B cell (primary cell): ENCODE measurements around the gene GSTA5. TPM values are rescaled to one million over a fixed set of nuclear protein-coding genes. Genes with fewer than 3 reads are reported as not detected.

Experiments used
- ATAC-seq: fragments of 200-7000 bp; cut with Tn5 transposase; one replicate; pipeline ENCODE4 v1.10.0; 2021; ENCODE audit warnings: low read depth, mild to moderate bottlenecking, moderate number of reproducible peaks, moderate library complexity
- CTCF ChIA-PET: fragments of 350-600 bp; sonication (Branson Sonifier 250); formaldehyde crosslinking; loops from one replicate; lab custom pipeline; 2021; ENCODE audit warnings: antibody characterized with exemption, inconsistent platforms; lab: Charles Lee
- POLR2A ChIA-PET: fragments of 350-600 bp; sonication (Branson Sonifier 250); formaldehyde crosslinking; loops from one replicate; lab custom pipeline; 2021; ENCODE audit warnings: antibody characterized with exemption; lab: Charles Lee
- DNase-seq: peaks from one replicate; pipeline ENCODE4 v3.0.0; 2013
- H2AFZ ChIP-seq: 2 replicates; pipeline ENCODE4 v1.6.1; 2012; ENCODE audit warnings: mild to moderate bottlenecking, low read depth, low read length; ENCODE audit not compliant: insufficient read depth, poor library complexity, severe bottlenecking
- H3K27ac ChIP-seq, 2 donors: 1 replicate in 1 of 2; 2 replicates in 1 of 2; pipeline ENCODE4 v1.5.1; 2012 to 2013; ENCODE audit warnings: low read length in 2 of 2, mild to moderate bottlenecking in 2 of 2, moderate library complexity in 1 of 2
- H3K27me3 ChIP-seq, 4 experiments: fragments of 200-600 bp in 1 of 4; sonication (generic) in 1 of 4; replicated peaks in 1 of 4; 1 replicate in 2 of 4; 2 replicates in 2 of 4; pipeline versions ENCODE4 v1.6.1 to v1.7.0; 2013 to 2016; ENCODE audit warnings: low read length in 3 of 4, mild to moderate bottlenecking in 2 of 4, mixed read lengths in 1 of 4, moderate library complexity in 1 of 4; ENCODE audit not compliant: insufficient read depth in 4 of 4, control insufficient read depth in 3 of 4; ENCODE audit errors: control extremely low read depth in 1 of 4
- H3K36me3 ChIP-seq, 2 experiments: replicated peaks in 1 of 2; 1 replicate in 1 of 2; 2 replicates in 1 of 2; pipeline versions ENCODE4 v1.6.1 to v1.7.1; 2013; ENCODE audit warnings: low read length in 1 of 2; ENCODE audit not compliant: insufficient read depth in 2 of 2, control insufficient read depth in 1 of 2; ENCODE audit errors: control extremely low read depth in 1 of 2, extremely low read depth in 1 of 2
- H3K4me1 ChIP-seq, 2 donors: fragments of 200-600 bp in 1 of 2; sonication (generic) in 1 of 2; 1 replicate in 1 of 2; 2 replicates in 1 of 2; pipeline versions ENCODE4 v1.5.1 to v1.6.1; 2013 to 2017; ENCODE audit warnings: low read length in 2 of 2; ENCODE audit not compliant: control insufficient read depth in 2 of 2, insufficient read depth in 2 of 2
- H3K4me2 ChIP-seq: replicated peaks from 2 replicates; pipeline ENCODE3; 2012; ENCODE audit warnings: mild to moderate bottlenecking, low read depth, low read length; ENCODE audit not compliant: poor library complexity, severe bottlenecking
- H3K4me3 ChIP-seq, 5 experiments: fragments of 200-600 bp in 1 of 5; sonication (generic) in 1 of 5; 1 replicate in 3 of 5; 2 replicates in 2 of 5; pipeline versions ENCODE4 v1.5.1 to v1.7.0; 2011 to 2016; ENCODE audit warnings: low read length in 4 of 5, mild to moderate bottlenecking in 4 of 5, low read depth in 2 of 5, control low read depth in 1 of 5, moderate library complexity in 1 of 5; ENCODE audit not compliant: insufficient read depth in 1 of 5; ENCODE audit errors: control extremely low read depth in 1 of 5, extremely low read depth in 1 of 5
- H3K79me2 ChIP-seq: fragments of 200-600 bp; sonication (generic); one replicate; pipeline ENCODE4 v1.6.0; 2016; ENCODE audit warnings: low read length; ENCODE audit not compliant: control insufficient read depth, insufficient read depth
- H3K9ac ChIP-seq: fragments of 200-600 bp; sonication (generic); 2 replicates; pipeline ENCODE4 v1.6.1; 2017; ENCODE audit warnings: mild to moderate bottlenecking, low read length, moderate library complexity
- H3K9me3 ChIP-seq, 3 donors: one replicate each; pipeline versions ENCODE4 v1.6.1 to v1.7.1; 2013; ENCODE audit warnings: low read length in 2 of 3; ENCODE audit not compliant: control insufficient read depth in 2 of 3, insufficient read depth in 1 of 3; ENCODE audit errors: control extremely low read depth in 1 of 3
- H4K20me1 ChIP-seq: 2 replicates; pipeline ENCODE4 v1.6.0; 2012; ENCODE audit warnings: mild to moderate bottlenecking, low read length; ENCODE audit not compliant: insufficient read depth, control insufficient read depth, poor library complexity, severe bottlenecking
- H3K27ac Mint-ChIP-seq: one replicate; pipeline ENCODE4 v1.8.0; 2021; ENCODE audit warnings: mixed read lengths
- H3K27me3 Mint-ChIP-seq: one replicate; pipeline ENCODE4 v1.8.0; 2021; ENCODE audit warnings: mixed read lengths
- H3K4me1 Mint-ChIP-seq: one replicate; pipeline ENCODE4 v1.8.0; 2021; ENCODE audit warnings: mixed read lengths
- H3K4me3 Mint-ChIP-seq: one replicate; pipeline ENCODE4 v1.8.0; 2021; ENCODE audit warnings: mixed read lengths
- H3K9me3 Mint-ChIP-seq: one replicate; pipeline ENCODE4 v1.8.0; 2022; ENCODE audit warnings: mixed read lengths; ENCODE audit not compliant: insufficient read depth
- CTCF ChIP-seq: fragments of 200-600 bp; IDR thresholded peaks from one replicate; pipeline ENCODE4 v1.8.0; 2022; ENCODE audit warnings: antibody characterized with exemption, mild to moderate bottlenecking
- EZH2 ChIP-seq: IDR thresholded peaks from 2 replicates; pipeline ENCODE4 v1.6.1; 2012; ENCODE audit warnings: borderline replicate concordance, low read depth, mild to moderate bottlenecking, moderate library complexity, low read length; ENCODE audit not compliant: insufficient read depth, poor library complexity, severe bottlenecking
- WGBS: methylation state at CpG from one replicate; pipeline ENCODE4 v1.1.5; 2013; ENCODE audit warnings: missing lambda C conversion rate; ENCODE audit not compliant: insufficient coverage; 5-methylcytosine and 5-hydroxymethylcytosine counted together
- intact Hi-C: fragments of 100-400 bp; cut with micrococcal nuclease; formaldehyde crosslinking; loops from one replicate; pipeline ENCODE4 v1.10.0; 2022
- polyA plus RNA-seq: library from polyadenylated mRNA; depleted of rRNA; stranded (reverse); fragments of >200 nt; gene quantifications from 2 replicates; pipeline ENCODE4 v1.2.3, GENCODE V29; 2012
- total RNA-seq, 2 donors: library from RNA; stranded (reverse); fragments of 120-200 nt in 1 of 2; gene quantifications; 1 replicate in 1 of 2; 2 replicates in 1 of 2; pipeline versions ENCODE4 v1.2.3 to v1.2.4, GENCODE V29; 2013 to 2022

Gene GSTA5
- total and polyA plus RNA-seq, 2 donors (not counting 1 experiment from before 2014, with no cell fraction given) = not detected

GRCh38 chr6:52849137-52849536, 8.5 kb upstream of the GSTA5 start:
- Histone ChIP-seq H3K27ac (no peak overlapping the region), H3K36me3 (no peaks in the 10 kb centered on the region), H3K79me2 (no peaks in the 10 kb centered on the region), H2AFZ (no peak overlapping the region), H3K9ac (no peak overlapping the region), H4K20me1 (no peaks in the 10 kb centered on the region), H3K27me3 (peaks cover 0 to 4% (median 1%) of the 10 kb centered on the region in 4 experiments), H3K4me2 (no peak overlapping the region), H3K4me1 (no peaks in the 10 kb centered on the region), H3K9me3 (no peaks in the 10 kb centered on the region), H3K4me3 (no peak overlapping the region)
- ATAC-seq = no peak
- 93% methylated on average over 4 of the region's 4 CpGs for whole genome bisulfite sequencing
- Mint-ChIP-seq H3K27ac (no peak overlapping the region), H3K27me3 (peaks cover 22% of the 10 kb centered on the region), H3K4me1 (no peaks in the 10 kb centered on the region), H3K9me3 (no peaks in the 10 kb centered on the region), H3K4me3 (no peak overlapping the region)
- no peak for TF ChIP-seq EZH2
- no peak for TF ChIP-seq CTCF
- ChIA-PET CTCF (no interaction called here), POLR2A (no interaction called here)
- DNase-seq = no peak
- intact Hi-C loops = no loop called here

- Histone ChIP-seq H2AFZ (no peak overlapping the region), H3K36me3 (no peaks in the 10 kb centered on the region), H3K9me3 (no peaks in the 10 kb centered on the region), H3K79me2 (no peaks in the 10 kb centered on the region), H4K20me1 (no peaks in the 10 kb centered on the region), H3K27ac (no peak overlapping the region), H3K27me3 (peaks cover 0 to 4% (median 1%) of the 10 kb centered on the region in 4 experiments), H3K4me2 (no peak overlapping the region), H3K4me3 (no peak overlapping the region), H3K9ac (no peak overlapping the region), H3K4me1 (no peaks in the 10 kb centered on the region)
- Mint-ChIP-seq H3K4me1 (no peaks in the 10 kb centered on the region), H3K27me3 (peaks cover 15% of the 10 kb centered on the region), H3K9me3 (no peaks in the 10 kb centered on the region), H3K27ac (no peak overlapping the region), H3K4me3 (no peak overlapping the region)
- DNase-seq = no peak
- TF ChIP-seq CTCF (no peak), EZH2 (no peak)
- ChIA-PET CTCF (no interaction called here), POLR2A (no interaction called here)
- no CpG with 5 or more reads among the region's 1 CpG for WGBS
- no peak for ATAC-seq
- intact Hi-C loops = no loop called here
Measured at GRCh38 chr6:52846002-52846401, 5.4 kb upstream of the GSTA5 start.
